ENCODE data around the gene IMMP1L.

The IMMP1L gene

GRCh38 chr11:31492320-31492913 is 17.0 kb downstream of the IMMP1L start:
- peaks cover 38% of the 10 kb centered on the region for H3K4me1 Mint-ChIP-seq
- no peak overlapping the region for H3K27ac Mint-ChIP-seq
- DNase-seq (no peak), ATAC-seq (no peak)
- H3K27me3 Mint-ChIP-seq: no peaks in the 10 kb centered on the region
- H3K4me3 Mint-ChIP-seq: no peak overlapping the region
- peaks cover 14 to 25% of the 10 kb centered on the region in 2 donors for H3K9me3 Mint-ChIP-seq

GRCh38 chr11:31487848-31488247 is 21.6 kb downstream of the IMMP1L start:
- DNase-seq (no peak), ATAC-seq (no peak)
- Mint-ChIP-seq H3K27ac (no peak overlapping the region), H3K4me3 (no peak overlapping the region), H3K27me3 (no peaks in the 10 kb centered on the region), H3K9me3 (no peaks in the 10 kb centered on the region), H3K4me1 (peaks cover 18% of the 10 kb centered on the region)

DNA sequence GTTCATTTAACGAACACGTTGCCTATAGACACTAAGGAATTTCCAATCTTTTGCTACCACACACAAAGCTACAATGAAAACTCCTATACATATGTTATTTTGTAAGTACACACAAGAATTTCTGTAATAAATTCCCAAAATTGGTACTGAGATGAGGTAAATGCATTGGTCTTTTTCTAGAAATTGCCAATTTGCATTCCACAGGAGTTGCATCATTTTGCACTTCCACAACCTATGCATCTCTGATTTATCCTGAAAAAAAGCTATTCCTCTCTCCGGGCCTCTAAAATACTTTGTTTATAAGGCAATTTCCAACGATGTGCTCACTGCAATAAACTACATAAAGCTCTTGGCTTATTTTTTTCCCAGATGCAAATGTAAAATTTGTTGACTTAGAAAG is 24.9 kb downstream of the IMMP1L start:
- ATAC-seq: no peak
- no peak overlapping the region for H3K27ac Mint-ChIP-seq
- no peaks in the 10 kb centered on the region for H3K27me3 Mint-ChIP-seq
- DNase-seq: no peak
- H3K4me1 Mint-ChIP-seq: no peaks in the 10 kb centered on the region
- H3K4me3 Mint-ChIP-seq: no peak overlapping the region
- no peaks in the 10 kb centered on the region for H3K9me3 Mint-ChIP-seq

GRCh38 chr11:31480930-31481329 is 28.5 kb downstream of the IMMP1L start:
- ATAC-seq (no peak), DNase-seq (no peak)
- Mint-ChIP-seq H3K27ac (no peak overlapping the region), H3K9me3 (no peaks in the 10 kb centered on the region), H3K4me3 (no peak overlapping the region), H3K27me3 (no peaks in the 10 kb centered on the region), H3K4me1 (no peaks in the 10 kb centered on the region)

GRCh38 chr11:31479066-31479465 is 30.4 kb downstream of the IMMP1L start:
- Mint-ChIP-seq H3K9me3 (no peaks in the 10 kb centered on the region), H3K27ac (no peak overlapping the region), H3K4me3 (no peak overlapping the region), H3K4me1 (no peaks in the 10 kb centered on the region), H3K27me3 (no peaks in the 10 kb centered on the region)
- DNase-seq (no peak), ATAC-seq (no peak)

- Mint-ChIP-seq H3K9me3 (no peaks in the 10 kb centered on the region), H3K4me1 (no peaks in the 10 kb centered on the region), H3K4me3 (no peak overlapping the region), H3K27me3 (no peaks in the 10 kb centered on the region), H3K27ac (no peak overlapping the region)
- DNase-seq (no peak), ATAC-seq (no peak)
Measured at GRCh38 chr11:31478223-31478590, 31.2 kb downstream of the IMMP1L start.

DNA sequence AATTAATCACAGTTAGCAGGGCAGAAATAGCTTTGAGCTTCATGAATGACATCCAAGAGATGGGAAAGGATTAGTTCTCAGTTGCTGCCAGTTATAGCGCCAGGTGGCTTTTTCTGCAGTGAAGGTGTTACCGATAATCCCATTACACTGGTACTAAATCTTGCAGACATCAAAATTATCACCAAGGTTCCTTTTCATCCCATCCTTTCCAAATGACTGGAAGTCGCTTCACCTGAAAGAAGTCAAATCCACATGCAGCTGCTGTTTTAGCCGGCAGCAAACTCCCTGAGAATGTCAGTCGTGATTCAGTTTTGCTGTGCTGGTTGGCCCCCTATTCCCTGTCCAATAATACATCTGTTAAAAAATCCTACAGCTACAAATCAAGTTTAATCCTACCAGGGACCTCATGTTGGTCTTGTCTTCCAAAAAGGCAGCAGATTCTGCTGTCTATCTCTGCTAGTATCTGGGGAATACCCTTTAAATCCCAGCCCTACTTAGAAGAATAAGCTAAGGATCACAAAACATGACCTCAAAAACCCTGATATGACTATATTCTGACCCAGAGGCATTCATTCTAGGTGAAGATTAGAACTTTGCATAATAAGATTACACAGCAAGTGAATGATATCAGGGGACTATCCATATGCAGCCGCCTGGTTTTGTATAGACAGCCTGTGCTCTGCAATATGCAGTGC is 31.7 kb downstream of the IMMP1L start:
- DNase-seq: no peak
- Mint-ChIP-seq H3K4me1 (no peaks in the 10 kb centered on the region), H3K27ac (no peak overlapping the region), H3K27me3 (no peaks in the 10 kb centered on the region), H3K4me3 (no peak overlapping the region), H3K9me3 (no peaks in the 10 kb centered on the region)
- ATAC-seq: peak; percentile 45

- no peaks in the 10 kb centered on the region for H3K4me1 Mint-ChIP-seq
- ATAC-seq: no peak
Measured at GRCh38 chr11:31474083-31474482, 35.3 kb downstream of the IMMP1L start.

GRCh38 chr11:31464436-31464835 is 45.0 kb downstream of the IMMP1L start:
- Mint-ChIP-seq H3K4me1 (no peaks in the 10 kb centered on the region), H3K9me3 (peaks cover 4 to 8% of the 10 kb centered on the region in 2 donors), H3K27me3 (no peaks in the 10 kb centered on the region), H3K27ac (no peak overlapping the region), H3K4me3 (no peak overlapping the region)
- DNase-seq (no peak), ATAC-seq (no peak)

More at GRCh38 chr11:31474083-31474482, 35.3 kb downstream of the IMMP1L start:
- no peak for DNase-seq
- Mint-ChIP-seq H3K9me3 (no peaks in the 10 kb centered on the region), H3K27me3 (no peaks in the 10 kb centered on the region), H3K27ac (no peak overlapping the region), H3K4me3 (no peak overlapping the region)

GRCh38 chr11:31455177-31455576 is 54.2 kb downstream of the IMMP1L start:
- no peak overlapping the region for H3K27ac Mint-ChIP-seq
- no peaks in the 10 kb centered on the region for H3K4me1 Mint-ChIP-seq
- ATAC-seq (no peak), DNase-seq (no peak)
- H3K4me3 Mint-ChIP-seq: no peak overlapping the region
- H3K27me3 Mint-ChIP-seq: no peaks in the 10 kb centered on the region
- no peaks in the 10 kb centered on the region for H3K9me3 Mint-ChIP-seq

DNA sequence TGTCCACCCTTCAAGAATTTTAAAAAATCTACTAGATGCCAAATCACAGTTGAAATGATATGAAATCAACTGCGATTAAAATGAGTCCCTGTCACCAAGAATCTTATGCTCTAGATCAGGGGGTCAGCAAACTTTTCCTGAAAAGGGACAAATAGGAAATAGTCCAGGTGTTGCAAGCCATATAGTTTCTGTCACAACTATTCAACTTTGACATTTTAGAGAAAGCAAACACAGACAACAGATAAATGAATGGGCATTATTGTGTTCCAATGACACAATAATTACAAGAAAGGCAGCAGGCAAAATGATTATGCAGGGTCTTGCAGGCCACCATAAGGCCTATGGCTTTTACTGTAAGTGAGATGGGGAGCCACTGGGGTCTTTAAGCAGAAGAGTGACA is 58.6 kb downstream of the IMMP1L start:
- no peaks in the 10 kb centered on the region for H3K27me3 Mint-ChIP-seq

GRCh38 chr11:31449040-31449439 is 60.4 kb downstream of the IMMP1L start:
- H3K27ac Mint-ChIP-seq: no peak overlapping the region
- no peaks in the 10 kb centered on the region for H3K4me1 Mint-ChIP-seq
- ATAC-seq (no peak), DNase-seq (no peak)
- H3K27me3 Mint-ChIP-seq: no peaks in the 10 kb centered on the region
- no peaks in the 10 kb centered on the region for H3K9me3 Mint-ChIP-seq
- H3K4me3 Mint-ChIP-seq: no peak overlapping the region

More for the DNA sequence above, 58.6 kb downstream of the IMMP1L start:
- H3K4me1 Mint-ChIP-seq: no peaks in the 10 kb centered on the region
- ATAC-seq (no peak), DNase-seq (no peak)
- H3K9me3 Mint-ChIP-seq: no peaks in the 10 kb centered on the region
- H3K27ac Mint-ChIP-seq: no peak overlapping the region
- no peak overlapping the region for H3K4me3 Mint-ChIP-seq

DNA sequence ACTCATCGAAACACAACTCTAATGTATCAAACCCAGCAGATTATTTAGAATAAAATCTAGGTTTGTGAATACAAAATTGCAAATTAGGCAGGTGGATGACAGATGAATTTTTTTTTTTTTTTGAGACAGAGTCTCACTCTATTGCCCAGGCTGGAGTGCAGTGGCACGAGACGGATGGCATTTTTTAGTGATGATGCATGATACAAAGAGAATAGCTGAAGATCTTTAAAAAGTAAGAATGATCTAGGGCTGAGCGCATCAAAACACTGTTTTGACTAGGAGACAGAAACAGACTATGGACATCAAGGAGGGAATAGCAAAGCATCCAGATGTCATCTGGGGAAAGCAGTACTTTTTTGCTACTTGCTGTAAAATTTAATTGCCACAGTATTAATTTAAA is 63.8 kb downstream of the IMMP1L start:
- Mint-ChIP-seq H3K4me1 (no peaks in the 10 kb centered on the region), H3K27ac (no peak overlapping the region), H3K4me3 (no peak overlapping the region), H3K9me3 (no peaks in the 10 kb centered on the region), H3K27me3 (no peaks in the 10 kb centered on the region)
- DNase-seq (no peak), ATAC-seq (no peak)

DNA sequence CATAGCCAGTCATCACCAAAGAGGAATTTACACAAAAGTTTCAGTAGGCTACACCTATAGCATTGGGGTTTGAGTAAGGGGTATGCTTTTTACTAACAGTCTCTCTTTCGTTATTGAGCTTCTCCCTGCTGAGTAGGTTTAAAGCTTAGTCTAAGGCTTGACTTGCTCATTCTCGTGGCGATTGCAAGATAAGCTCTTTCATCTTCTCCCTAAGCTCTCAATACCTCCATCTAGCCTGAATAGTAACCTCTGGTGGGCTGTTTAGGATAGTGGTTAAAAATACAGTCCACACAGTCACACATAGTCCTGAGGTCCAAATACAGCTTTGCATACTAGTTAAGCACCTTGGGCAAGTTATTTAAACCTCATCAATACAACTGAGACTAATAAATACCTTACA is 65.6 kb downstream of the IMMP1L start:
- Mint-ChIP-seq H3K27me3 (no peaks in the 10 kb centered on the region), H3K4me3 (no peak overlapping the region), H3K4me1 (no peaks in the 10 kb centered on the region), H3K27ac (no peak overlapping the region), H3K9me3 (peaks cover 0 to 3% of the 10 kb centered on the region in 2 donors)
- ATAC-seq (no peak), DNase-seq (no peak)

DNA sequence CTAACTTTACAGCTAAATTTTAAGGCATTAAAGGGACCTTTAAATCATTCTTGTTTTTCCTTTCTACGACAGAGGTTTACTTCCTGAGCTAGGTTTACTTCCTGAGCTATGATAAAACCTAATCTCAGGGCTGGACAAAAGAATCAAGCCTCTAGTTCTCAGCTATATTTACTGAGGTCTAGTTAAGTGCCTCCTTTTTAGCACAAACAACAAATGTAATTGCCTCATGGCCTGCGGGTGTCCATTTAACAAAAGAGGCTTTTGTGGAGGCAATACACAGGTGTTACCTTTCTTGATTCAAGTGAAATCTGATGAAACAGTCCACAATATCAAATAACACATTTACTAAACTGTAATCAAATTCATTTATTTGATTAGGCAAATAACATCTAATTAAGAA is 67.3 kb downstream of the IMMP1L start:
- no peak for ATAC-seq
- Mint-ChIP-seq H3K9me3 (peaks cover 0 to 5% of the 10 kb centered on the region in 2 donors), H3K27ac (no peak overlapping the region), H3K27me3 (no peaks in the 10 kb centered on the region), H3K4me3 (no peak overlapping the region), H3K4me1 (peaks cover 6% of the 10 kb centered on the region)
- DNase-seq: no peak

DNA sequence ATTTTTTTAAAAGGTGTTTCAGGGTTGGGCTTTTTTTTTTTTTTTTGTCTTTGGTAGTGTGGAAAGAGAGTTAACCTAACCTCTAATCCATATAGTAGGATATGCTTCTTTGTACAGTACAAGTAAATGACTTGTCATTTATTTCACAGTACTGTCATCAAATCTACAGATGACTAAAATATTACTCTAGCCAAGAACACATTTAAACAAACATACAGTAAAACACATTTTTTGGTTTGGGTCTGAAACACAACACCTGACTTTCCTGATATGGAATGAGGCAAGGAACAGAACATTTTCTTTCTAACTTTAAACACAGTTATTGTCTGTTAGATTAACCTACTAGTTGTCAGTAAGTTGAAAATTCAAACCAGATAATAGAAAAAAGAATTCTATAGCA is 68.1 kb downstream of the IMMP1L start:
- no peak overlapping the region for H3K4me3 Mint-ChIP-seq
- DNase-seq: no peak
- no peak overlapping the region for H3K27ac Mint-ChIP-seq
- no peak for ATAC-seq
- H3K4me1 Mint-ChIP-seq: peaks cover 6% of the 10 kb centered on the region
- H3K9me3 Mint-ChIP-seq: peaks cover 0 to 5% of the 10 kb centered on the region in 2 donors
- H3K27me3 Mint-ChIP-seq: no peaks in the 10 kb centered on the region
